ENCODE results near the gene TNNC2. TPM values are rescaled to one million over a fixed set of nuclear protein-coding genes. Genes with fewer than 3 reads are reported as not detected.

TNNC2 gene
- total and polyA plus RNA-seq, 9 of the 15 experiments (the other 6 are each of a cell fraction or from before 2014, with no cell fraction given) = not detected

GRCh38 chr20:45851501-45851900 is 24.4 kb upstream of the TNNC2 start (continued):
- TF ChIP-seq ADNP (tag; IDR thresholded peaks at IDR 0.05) (peak; percentile 74), STAT5B (CRISPR knock-in tag; IDR thresholded peaks at IDR 0.05) (no peak)

GRCh38 chr20:45850926-45851325 is 23.8 kb upstream of the TNNC2 start:
- CTCF ChIA-PET (ENCODE audit: low intra/inter-chr PET ratio) = no interaction called here
- TF ChIP-seq ZBTB2 (IDR thresholded peaks at IDR 0.05) (peak; percentile 44; the same call in 1 of the 2 replicates), HDAC1 (IDR thresholded peaks at IDR 0.05) (peak in 1 of 2 experiments; percentile 56; a peak in 2 of 4 replicates), ZNF431 (CRISPR knock-in tag; IDR thresholded peaks at IDR 0.05) (no peak), ZSCAN29 (IDR thresholded peaks at IDR 0.05) (no peak), HDAC6 (IDR thresholded peaks at IDR 0.05; ENCODE audit: low read depth, low read length) (no peak), MAFG (tag; conservative IDR thresholded peaks at IDR 0.05) (peak; percentile 17; the same call in 1 of the 2 replicates), E2F3 (CRISPR knock-in tag; IDR thresholded peaks at IDR 0.05) (no peak), HMG20B (CRISPR knock-in tag; IDR thresholded peaks at IDR 0.05) (no peak), YBX1 (IDR thresholded peaks at IDR 0.05) (no peak), ZNF253 (CRISPR knock-in tag; conservative IDR thresholded peaks at IDR 0.05) (no peak), RFX1 (IDR thresholded peaks at IDR 0.05) (no peak), GTF2E2 (tag; IDR thresholded peaks at IDR 0.05) (no peak), MAFF (IDR thresholded peaks at IDR 0.05; ENCODE audit: low read length) (no peak), GABPA (tag; conservative IDR thresholded peaks at IDR 0.05; ENCODE audit: low read depth) (no peak), ZNF280A (IDR thresholded peaks at IDR 0.05; ENCODE audit: low read depth, partially characterized antibody) (no peak), HNRNPH1 (optimal IDR thresholded peaks at IDR 0.05; ENCODE audit: low read depth, low read length) (no peak), ZNF398 (CRISPR knock-in tag; IDR thresholded peaks at IDR 0.05) (no peak), MBD2 (IDR thresholded peaks at IDR 0.05; ENCODE audit: borderline replicate concordance, low read depth) (no peak)

More at GRCh38 chr20:45850926-45851325, 23.8 kb upstream of the TNNC2 start:
- H3K79me2 ChIP-seq (ENCODE audit: control insufficient read depth, insufficient read depth, low read length) = peaks cover 3% of the 10 kb centered on the region; the same call in 1 of the 3 replicates
- H3K4me3 ChIP-seq = no peak overlapping the region
- peaks cover 5% of the 10 kb centered on the region for H3K9me3 ChIP-seq (replicated peaks; ENCODE audit: control insufficient read depth, insufficient read depth, low read depth, low read length)
- POLR2A ChIA-PET = interaction anchor here (0.7 to 2.3 kb wide), 2 partner anchors 9 to 44 kb away, joined by 3 to 19 read pairs; no protein-coding TSS in a partner anchor
- H3K9ac ChIP-seq (ENCODE audit: insufficient read depth in 1 of 2, low read depth in 2 of 2, low read length in 2 of 2) = no peak overlapping the region
- H3K4me2 ChIP-seq (ENCODE audit: insufficient read depth, low read length) = peak overlapping the region; percentile 33
- peak overlapping the region; percentile 63 for H3K27ac ChIP-seq (ENCODE audit: extremely low read depth, low read depth, low read length)
- 0% methylated on average over 1 of the region's 1 CpG for WGBS (ENCODE audit: insufficient coverage, low coverage, missing lambda C conversion rate)
- ATAC-seq (peak; percentile 94), FAIRE-seq (peak; percentile 99), DNase-seq (ENCODE audit: extremely low read depth in 1 of 4, low spot score in 3 of 4) (peak; percentile 43 to 87 (median 60))
- H3K9me1 ChIP-seq (ENCODE audit: control insufficient read depth, insufficient read depth, low read length) = no peaks in the 10 kb centered on the region
- no peaks in the 10 kb centered on the region for H3K27me3 ChIP-seq (ENCODE audit: control insufficient read depth in 2 of 2, insufficient read depth in 2 of 2, low read length in 2 of 2)
- H2AFZ ChIP-seq (ENCODE audit: low read depth, low read length) = no peak overlapping the region
- intact Hi-C loops (cut with micrococcal nuclease) (no loop called here), in situ Hi-C loops (cut with MboI) (no loop called here)
- H3K4me1 ChIP-seq (replicated peaks in 1 of 2; ENCODE audit: control insufficient read depth in 2 of 2, insufficient read depth in 2 of 2, low read length in 2 of 2) = peaks cover 15 to 17% of the 10 kb centered on the region in 2 experiments; a peak in 4 of 5 replicates
- H3K36me3 ChIP-seq (ENCODE audit: control insufficient read depth, insufficient read depth, low read length) = peaks cover 17% of the 10 kb centered on the region; the same call in 2 of the 3 replicates
- no peaks in the 10 kb centered on the region for H4K20me1 ChIP-seq (replicated peaks; ENCODE audit: control insufficient read depth, insufficient read depth, low read length)
- no TSS peak for BruUV-seq (replicated peaks)

Measured in K562 (cell line).